Measurements from ENCODE around the gene IGFBP7.

Gene IGFBP7

DNA sequence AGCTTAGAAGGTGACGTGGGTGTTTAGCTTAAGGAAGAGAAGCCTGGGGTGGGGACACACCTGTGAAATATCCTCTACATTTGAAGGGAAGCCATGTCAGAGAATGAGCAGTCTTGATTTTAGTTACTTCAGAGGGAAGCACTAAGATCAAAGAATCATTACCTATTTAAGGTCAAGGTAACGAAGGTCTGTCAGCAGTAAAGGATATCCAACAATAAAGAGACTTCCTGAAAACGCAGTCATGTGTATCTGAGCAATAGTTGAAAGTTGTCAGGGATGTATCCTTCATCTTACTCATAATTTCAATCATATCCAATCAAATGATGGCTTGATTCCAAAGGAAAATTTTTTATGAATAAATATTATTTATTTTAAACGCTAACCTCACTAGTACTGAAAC is 33.5 kb downstream of the IGFBP7 start:
- peaks cover 10% of the 10 kb centered on the region for H3K4me1 ChIP-seq (ENCODE audit: insufficient read depth, low read length, poor library complexity, severe bottlenecking)
- no peaks in the 10 kb centered on the region for H3K27me3 ChIP-seq (ENCODE audit: insufficient read depth, low read length, poor library complexity, severe bottlenecking)
- no peaks in the 10 kb centered on the region for H3K79me2 ChIP-seq (ENCODE audit: insufficient read depth, low read length)
- H3K9me2 ChIP-seq (replicated peaks; ENCODE audit: low read depth, low read length), result no peaks in the 10 kb centered on the region
- H3K9ac ChIP-seq (ENCODE audit: low read depth, low read length, poor library complexity, severe bottlenecking), result no peak overlapping the region
- H2AFZ ChIP-seq (ENCODE audit: low read length), result no peak overlapping the region
- H3F3A ChIP-seq (ENCODE audit: low read depth), result no peaks in the 10 kb centered on the region
- no peak overlapping the region for H3K4me2 ChIP-seq (ENCODE audit: low read depth, low read length, poor library complexity, severe bottlenecking)
- no peaks in the 10 kb centered on the region for H4K20me1 ChIP-seq (ENCODE audit: insufficient read depth, low read length, poor library complexity, severe bottlenecking)
- H3K4me3 ChIP-seq (ENCODE audit: low read length, poor library complexity, severe bottlenecking), result no peak overlapping the region
- TF ChIP-seq EZH2phosphoT487 (IDR thresholded peaks at IDR 0.05; ENCODE audit: borderline replicate concordance), result no peak
- TF ChIP-seq, protein P1, sequence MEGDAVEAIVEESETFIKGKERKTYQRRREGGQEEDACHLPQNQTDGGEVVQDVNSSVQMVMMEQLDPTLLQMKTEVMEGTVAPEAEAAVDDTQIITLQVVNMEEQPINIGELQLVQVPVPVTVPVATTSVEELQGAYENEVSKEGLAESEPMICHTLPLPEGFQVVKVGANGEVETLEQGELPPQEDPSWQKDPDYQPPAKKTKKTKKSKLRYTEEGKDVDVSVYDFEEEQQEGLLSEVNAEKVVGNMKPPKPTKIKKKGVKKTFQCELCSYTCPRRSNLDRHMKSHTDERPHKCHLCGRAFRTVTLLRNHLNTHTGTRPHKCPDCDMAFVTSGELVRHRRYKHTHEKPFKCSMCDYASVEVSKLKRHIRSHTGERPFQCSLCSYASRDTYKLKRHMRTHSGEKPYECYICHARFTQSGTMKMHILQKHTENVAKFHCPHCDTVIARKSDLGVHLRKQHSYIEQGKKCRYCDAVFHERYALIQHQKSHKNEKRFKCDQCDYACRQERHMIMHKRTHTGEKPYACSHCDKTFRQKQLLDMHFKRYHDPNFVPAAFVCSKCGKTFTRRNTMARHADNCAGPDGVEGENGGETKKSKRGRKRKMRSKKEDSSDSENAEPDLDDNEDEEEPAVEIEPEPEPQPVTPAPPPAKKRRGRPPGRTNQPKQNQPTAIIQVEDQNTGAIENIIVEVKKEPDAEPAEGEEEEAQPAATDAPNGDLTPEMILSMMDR (conservative IDR thresholded peaks at IDR 0.05; ENCODE audit: low read length), result no peak
- H3K36me3 ChIP-seq (ENCODE audit: insufficient read depth, low read length), result no peaks in the 10 kb centered on the region
- no peaks in the 10 kb centered on the region for H3K9me3 ChIP-seq (ENCODE audit: insufficient read depth, low read depth, low read length)

DNA sequence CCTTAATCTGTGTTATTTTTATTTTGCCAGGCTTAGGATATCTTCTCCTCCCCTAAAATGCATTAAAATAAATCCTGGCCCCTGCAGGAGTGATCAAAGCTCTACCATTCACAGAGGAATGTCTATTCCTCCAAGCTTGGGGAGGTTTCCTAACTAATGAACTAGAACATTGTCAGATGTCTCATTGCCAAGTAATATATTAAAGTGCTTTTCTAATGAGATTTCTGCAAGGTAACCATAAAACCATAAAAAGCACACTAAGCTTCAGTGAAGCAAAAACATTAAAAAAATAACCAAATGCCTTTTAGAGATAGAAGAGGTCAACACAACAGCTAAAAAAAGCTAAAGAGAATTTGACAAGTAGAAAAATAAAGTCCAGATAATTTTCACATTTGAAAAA is 34.8 kb downstream of the IGFBP7 start:
- no peaks in the 10 kb centered on the region for H3F3A ChIP-seq (ENCODE audit: low read depth)
- no peaks in the 10 kb centered on the region for H3K9me2 ChIP-seq (replicated peaks; ENCODE audit: low read depth, low read length)
- TF ChIP-seq, protein P1 (conservative IDR thresholded peaks at IDR 0.05; ENCODE audit: low read length), result no peak
- no peak for TF ChIP-seq EZH2phosphoT487 (IDR thresholded peaks at IDR 0.05; ENCODE audit: borderline replicate concordance)
- no peaks in the 10 kb centered on the region for H4K20me1 ChIP-seq (ENCODE audit: insufficient read depth, low read length, poor library complexity, severe bottlenecking)
- H3K4me1 ChIP-seq (ENCODE audit: insufficient read depth, low read length, poor library complexity, severe bottlenecking), result no peaks in the 10 kb centered on the region
- no peaks in the 10 kb centered on the region for H3K36me3 ChIP-seq (ENCODE audit: insufficient read depth, low read length)
- H3K27me3 ChIP-seq (ENCODE audit: insufficient read depth, low read length, poor library complexity, severe bottlenecking), result no peaks in the 10 kb centered on the region
- no peak overlapping the region for H3K9ac ChIP-seq (ENCODE audit: low read depth, low read length, poor library complexity, severe bottlenecking)
- H3K4me2 ChIP-seq (ENCODE audit: low read depth, low read length, poor library complexity, severe bottlenecking), result no peak overlapping the region
- H2AFZ ChIP-seq (ENCODE audit: low read length), result no peak overlapping the region
- H3K79me2 ChIP-seq (ENCODE audit: insufficient read depth, low read length), result no peaks in the 10 kb centered on the region
- H3K4me3 ChIP-seq (ENCODE audit: low read length, poor library complexity, severe bottlenecking), result no peak overlapping the region
- H3K9me3 ChIP-seq (ENCODE audit: insufficient read depth, low read depth, low read length), result no peaks in the 10 kb centered on the region

DNA sequence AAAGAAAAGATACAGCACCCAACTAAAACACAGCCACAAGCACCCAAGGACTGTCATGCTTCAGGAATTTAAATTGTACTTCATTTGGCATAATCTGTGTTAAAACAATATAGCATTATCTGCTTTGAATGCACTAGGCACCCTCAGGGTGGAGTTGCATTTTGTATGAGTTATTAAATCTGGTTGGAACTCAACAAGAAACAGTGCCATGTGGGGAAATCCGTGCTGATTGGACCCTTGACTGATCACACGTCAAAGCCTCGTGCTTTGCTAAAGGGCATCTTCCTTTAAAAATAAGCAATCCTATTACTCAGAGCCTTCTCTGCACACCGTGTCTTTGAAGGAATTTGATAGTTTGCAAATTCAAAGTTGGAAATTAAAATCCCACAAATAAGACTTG is 35.4 kb downstream of the IGFBP7 start:
- H3K4me2 ChIP-seq (ENCODE audit: low read depth, low read length, poor library complexity, severe bottlenecking), result no peak overlapping the region
- no peaks in the 10 kb centered on the region for H3K4me1 ChIP-seq (ENCODE audit: insufficient read depth, low read length, poor library complexity, severe bottlenecking)
- no peaks in the 10 kb centered on the region for H3K9me2 ChIP-seq (replicated peaks; ENCODE audit: low read depth, low read length)
- no peak overlapping the region for H3K9ac ChIP-seq (ENCODE audit: low read depth, low read length, poor library complexity, severe bottlenecking)
- H2AFZ ChIP-seq (ENCODE audit: low read length), result no peak overlapping the region
- H3K79me2 ChIP-seq (ENCODE audit: insufficient read depth, low read length), result no peaks in the 10 kb centered on the region
- no peaks in the 10 kb centered on the region for H3K27me3 ChIP-seq (ENCODE audit: insufficient read depth, low read length, poor library complexity, severe bottlenecking)
- no peaks in the 10 kb centered on the region for H3K36me3 ChIP-seq (ENCODE audit: insufficient read depth, low read length)
- no peak overlapping the region for H3K4me3 ChIP-seq (ENCODE audit: low read length, poor library complexity, severe bottlenecking)
- H4K20me1 ChIP-seq (ENCODE audit: insufficient read depth, low read length, poor library complexity, severe bottlenecking), result no peaks in the 10 kb centered on the region
- no peaks in the 10 kb centered on the region for H3K9me3 ChIP-seq (ENCODE audit: insufficient read depth, low read depth, low read length)
- H3F3A ChIP-seq (ENCODE audit: low read depth), result no peaks in the 10 kb centered on the region
- TF ChIP-seq, protein P1 (conservative IDR thresholded peaks at IDR 0.05; ENCODE audit: low read length), result no peak
- TF ChIP-seq EZH2phosphoT487 (IDR thresholded peaks at IDR 0.05; ENCODE audit: borderline replicate concordance), result no peak
